ENCODE measurements around the gene WASF2.
A peak's percentile ranks its signal among the peaks of the same experiment; 100 is the strongest.

The WASF2 gene

GRCh38 chr1:27357281-27358037, 132.5 kb downstream of the WASF2 start:
- DNase-seq (ENCODE audit: low spot score): peak; percentile 83

GRCh38 chr1:27356619-27357280, 133.2 kb downstream of the WASF2 start:
- peak; percentile 54 for DNase-seq (ENCODE audit: low spot score)

DNA sequence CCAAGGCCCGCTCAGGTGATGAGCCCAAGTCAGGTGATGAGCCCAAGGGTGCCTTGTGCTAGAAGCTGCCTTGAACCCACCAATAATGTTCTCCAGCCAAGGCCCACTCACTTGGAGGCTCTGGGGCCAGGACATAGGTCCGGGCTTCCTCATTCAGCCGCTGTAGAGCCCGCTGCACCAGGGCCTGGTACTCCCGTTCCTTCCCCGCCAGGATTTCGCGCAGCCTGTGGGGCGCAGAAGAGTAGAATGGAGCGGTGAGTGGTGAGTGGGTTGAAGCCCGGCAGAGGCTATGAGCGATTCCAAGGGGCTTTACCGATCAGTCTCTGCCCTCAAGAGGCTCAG, 133.7 kb downstream of the WASF2 start:
- no peak for DNase-seq (ENCODE audit: low spot score)

DNA sequence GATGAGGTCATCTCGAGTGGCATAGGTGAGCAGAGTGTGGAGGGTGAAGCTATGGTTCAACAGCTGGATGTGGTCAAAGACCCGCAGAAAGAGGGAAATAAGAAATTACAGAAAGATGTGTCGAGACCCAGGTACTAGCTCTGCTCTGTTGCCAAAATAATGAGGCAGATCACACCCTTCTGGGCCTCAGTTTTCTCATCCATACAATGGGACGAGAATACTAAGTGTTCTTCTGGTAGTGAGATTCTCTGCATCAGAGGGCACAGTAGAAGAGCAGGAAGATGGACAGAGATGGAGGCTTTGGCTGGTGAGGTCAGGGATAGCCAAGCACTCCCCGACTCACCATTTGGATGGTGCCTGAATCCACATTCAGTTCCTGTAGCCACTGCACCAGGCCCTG, 134.3 kb downstream of the WASF2 start:
- DNase-seq (ENCODE audit: low spot score): no peak

Data from CD4-positive, alpha-beta T cell treated with Interleukin-6 at 100 ng/mL for 8 hours (primary cell).